ENCODE results near the gene ARHGAP10.
"Not testable (repeated sequence)": the region's sequence is repeated elsewhere in the genome, so short reads cannot be mapped to it uniquely, and the experiment has no call there.

ARHGAP10 gene

DNA sequence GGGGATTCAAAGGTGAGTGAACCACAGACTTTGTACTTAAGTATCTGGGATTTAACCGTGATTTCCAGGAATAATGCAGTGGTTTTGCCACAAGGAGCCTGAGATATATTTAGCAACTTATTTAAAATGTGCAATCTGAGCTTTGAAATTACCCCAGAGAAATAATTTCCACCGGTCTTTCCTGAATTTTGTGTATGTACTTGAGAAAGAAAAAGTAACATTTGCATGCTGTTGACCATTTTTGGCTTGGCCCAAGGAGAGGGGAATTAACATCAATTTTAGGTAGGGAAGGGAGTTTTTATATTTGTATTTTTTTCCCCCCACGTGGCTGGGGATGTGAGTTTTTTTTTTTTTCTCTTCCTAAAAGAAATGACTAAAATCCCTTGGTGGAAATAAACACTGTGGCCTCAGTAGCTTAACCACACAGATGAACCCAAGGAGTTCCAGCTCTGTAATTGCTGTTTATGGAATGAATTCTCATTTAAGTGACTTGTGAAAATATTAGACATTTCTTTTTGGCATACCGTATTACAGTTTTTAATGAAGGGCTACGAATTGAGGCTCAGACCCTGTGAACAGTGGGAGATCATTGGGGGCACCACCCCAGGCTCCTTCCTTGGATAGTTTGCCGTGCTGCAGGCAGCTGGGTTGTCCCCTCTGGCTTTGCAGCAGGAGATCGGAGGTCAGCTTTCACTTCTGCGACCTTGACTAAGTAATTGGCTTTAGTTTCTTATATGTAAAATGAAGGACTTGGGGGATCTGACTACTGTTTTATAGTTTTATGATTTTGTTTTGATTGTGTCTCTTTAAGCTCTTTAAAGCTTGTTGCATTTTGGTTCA is 116.1 kb downstream of the ARHGAP10 start:
- DNase-seq (ENCODE audit: low read depth), result no peak

DNA sequence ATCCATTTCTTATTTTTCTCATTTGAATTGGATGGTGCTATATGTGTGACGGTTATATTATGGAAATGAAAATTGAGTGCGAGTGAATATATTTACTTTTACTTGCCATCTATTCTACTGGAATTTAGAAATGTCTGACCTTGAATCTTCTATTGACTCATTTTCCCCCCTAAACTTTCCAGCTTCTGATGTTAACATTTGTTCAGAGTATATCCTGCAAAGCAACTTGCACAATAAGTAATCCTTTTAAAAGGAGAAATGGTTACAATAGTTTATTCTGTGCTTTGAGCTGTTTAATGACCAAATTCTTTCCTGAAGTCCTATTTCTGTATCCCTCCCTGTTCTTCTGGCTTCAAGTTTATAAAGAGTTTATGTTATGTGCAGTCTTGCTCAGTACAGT is 116.7 kb downstream of the ARHGAP10 start:
- DNase-seq (ENCODE audit: low read depth), result no peak

- DNase-seq (ENCODE audit: low read depth), result no peak
Observed at GRCh38 chr4:147851135-147851534, 119.2 kb downstream of the ARHGAP10 start.

- no peak for DNase-seq (ENCODE audit: low read depth)
Observed at GRCh38 chr4:147853706-147854105, 121.8 kb downstream of the ARHGAP10 start.

GRCh38 chr4:147854154-147854553 is 122.3 kb downstream of the ARHGAP10 start:
- DNase-seq (ENCODE audit: low read depth), result no peak

GRCh38 chr4:147855571-147856009 is 123.7 kb downstream of the ARHGAP10 start:
- DNase-seq (ENCODE audit: low read depth), result no peak

DNA sequence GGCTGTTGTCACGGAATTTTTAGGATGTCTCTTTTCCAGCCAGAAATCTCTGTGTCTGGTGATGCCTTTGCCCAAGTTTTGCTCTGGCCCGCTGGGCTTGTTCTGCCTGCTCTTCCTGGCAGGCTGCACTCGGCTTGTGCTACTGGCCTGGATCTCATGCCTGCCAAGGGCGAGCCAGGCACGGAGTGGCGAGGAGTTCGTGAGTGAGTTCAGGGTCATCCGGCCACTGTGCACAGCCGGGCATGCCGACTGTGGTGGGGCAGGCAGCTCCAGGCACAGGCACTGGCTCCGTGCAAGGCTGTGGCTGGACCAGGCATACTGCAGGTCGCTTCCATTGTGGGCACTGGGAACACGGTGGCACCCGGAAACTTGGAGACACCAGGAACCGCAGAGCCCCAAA is 129.1 kb downstream of the ARHGAP10 start:
- no peak for DNase-seq (ENCODE audit: low read depth)

- DNase-seq (ENCODE audit: low read depth), result no peak
Observed at GRCh38 chr4:147862043-147862692, 130.3 kb downstream of the ARHGAP10 start.

DNA sequence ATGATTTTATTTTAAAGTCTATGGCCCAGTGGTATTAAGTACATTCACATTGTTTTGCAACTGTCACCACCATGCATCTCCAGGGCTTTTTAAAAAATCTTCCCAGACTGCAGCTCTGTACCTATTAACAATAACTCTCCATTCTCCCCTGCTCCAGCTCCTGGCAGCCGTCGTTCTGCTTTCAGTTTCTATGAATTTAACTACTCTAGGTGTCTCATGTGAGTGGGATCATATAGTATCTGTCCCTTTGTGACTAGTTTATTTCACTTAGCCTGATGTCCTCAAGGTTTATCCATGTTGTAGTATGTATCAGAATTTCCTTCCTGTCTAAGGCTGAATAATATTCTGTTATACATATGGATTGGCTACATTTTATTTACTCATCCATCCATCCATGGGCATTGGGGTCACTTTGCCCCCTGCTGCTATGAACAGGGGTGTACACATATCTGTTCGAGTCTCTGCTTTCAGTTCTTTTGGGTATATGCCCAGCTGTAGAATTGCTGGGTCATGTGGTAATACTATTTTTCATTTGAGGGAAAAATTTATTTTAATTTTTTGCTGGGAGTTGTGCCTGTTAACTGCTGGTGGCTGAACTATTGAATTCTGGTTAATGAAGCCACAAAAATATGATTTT is 131.3 kb downstream of the ARHGAP10 start:
- DNase-seq (ENCODE audit: low read depth), result no peak

- DNase-seq (ENCODE audit: low read depth), result no peak
Observed at GRCh38 chr4:147863808-147864472, 132.1 kb downstream of the ARHGAP10 start.

GRCh38 chr4:147864607-147865006 is 132.7 kb downstream of the ARHGAP10 start:
- DNase-seq (ENCODE audit: low read depth), result no peak

GRCh38 chr4:147865926-147866325 is 134.0 kb downstream of the ARHGAP10 start:
- no peak for DNase-seq (ENCODE audit: low read depth)

GRCh38 chr4:147866532-147867271 is 134.8 kb downstream of the ARHGAP10 start:
- DNase-seq (ENCODE audit: low read depth), result peak; percentile 88

- DNase-seq (ENCODE audit: low read depth), result no peak
Observed at GRCh38 chr4:147874109-147874508, 142.2 kb downstream of the ARHGAP10 start.

DNA sequence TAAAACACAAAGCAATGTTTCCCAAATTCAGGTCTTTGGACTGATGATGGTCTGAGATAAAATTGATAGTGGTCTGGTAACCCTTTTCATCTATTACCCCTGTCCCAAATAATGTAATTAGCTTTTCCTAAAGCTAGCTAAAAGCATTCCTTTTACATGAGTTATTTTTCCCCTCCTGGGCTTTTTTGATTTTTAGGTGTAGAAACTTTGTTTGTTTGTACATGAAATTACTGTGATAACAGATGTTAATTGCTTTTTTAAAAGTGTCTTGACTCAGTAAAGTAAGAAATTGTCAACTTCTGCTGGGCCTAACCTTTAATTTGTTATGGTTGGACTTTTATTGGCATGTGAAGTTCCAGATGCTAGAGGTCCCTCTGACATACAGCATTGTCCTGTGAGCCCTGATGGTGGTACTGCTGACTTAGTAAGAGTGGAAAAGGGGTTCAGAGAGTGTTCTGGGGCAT is 145.5 kb downstream of the ARHGAP10 start:
- no peak for DNase-seq (ENCODE audit: low read depth)

- DNase-seq (ENCODE audit: low read depth), result no peak
Observed at GRCh38 chr4:147879676-147880075, 147.8 kb downstream of the ARHGAP10 start.

- DNase-seq (ENCODE audit: low read depth), result no peak
Observed at GRCh38 chr4:147880511-147880910, 148.6 kb downstream of the ARHGAP10 start.

DNA sequence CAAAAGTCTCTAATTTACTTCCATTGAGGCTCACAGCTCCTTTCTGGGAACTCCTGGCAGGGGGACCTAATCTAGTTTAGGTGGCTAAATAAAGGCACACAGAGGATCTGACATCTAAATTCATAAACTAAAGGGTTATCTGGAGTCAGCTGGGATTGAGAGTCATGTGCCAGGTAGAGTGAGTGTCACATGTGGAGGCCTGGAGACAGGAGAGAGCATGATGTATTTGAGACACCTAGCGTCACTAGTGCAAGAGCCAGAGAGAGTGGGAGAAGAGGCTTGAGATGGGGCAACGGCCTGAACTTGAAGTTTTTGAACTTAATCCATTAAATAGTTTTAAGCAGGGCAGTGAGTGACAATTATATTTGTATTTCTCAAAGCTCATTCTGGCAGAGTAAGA is 152.6 kb downstream of the ARHGAP10 start:
- DNase-seq (ENCODE audit: low read depth), result no peak

- not testable (repeated sequence) for DNase-seq (ENCODE audit: low read depth)
Observed at GRCh38 chr4:147885216-147885615, 153.3 kb downstream of the ARHGAP10 start.

DNA sequence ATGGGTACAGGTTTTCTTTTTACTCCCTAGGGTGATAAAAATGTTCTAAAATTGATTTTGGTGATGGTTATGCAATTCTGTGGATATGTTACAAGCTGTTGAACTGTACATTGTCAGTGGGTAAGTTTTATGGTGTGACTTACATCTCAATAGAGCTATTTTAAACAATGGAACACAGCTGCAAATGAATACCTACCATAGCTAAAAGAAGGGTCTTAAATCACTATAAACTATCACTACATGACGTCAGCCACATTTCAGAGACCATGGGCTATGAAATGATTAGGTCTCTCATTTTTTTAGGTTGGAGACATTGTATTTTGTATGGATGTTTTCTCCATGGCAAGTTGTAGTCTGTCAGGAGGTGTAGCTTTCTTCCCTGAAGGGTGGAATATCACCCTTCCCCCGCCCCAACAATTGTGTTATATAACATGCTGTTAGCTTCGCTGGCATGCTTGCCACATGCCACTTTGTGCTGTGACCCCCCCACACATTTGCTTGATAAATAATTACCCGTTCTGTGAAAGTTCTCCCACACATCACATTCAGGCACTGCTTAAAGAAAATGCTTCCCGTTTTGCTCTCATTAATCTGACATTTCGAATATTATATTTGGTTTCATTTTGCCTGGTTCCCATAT is 159.7 kb downstream of the ARHGAP10 start:
- DNase-seq (ENCODE audit: low read depth), result no peak

DNA sequence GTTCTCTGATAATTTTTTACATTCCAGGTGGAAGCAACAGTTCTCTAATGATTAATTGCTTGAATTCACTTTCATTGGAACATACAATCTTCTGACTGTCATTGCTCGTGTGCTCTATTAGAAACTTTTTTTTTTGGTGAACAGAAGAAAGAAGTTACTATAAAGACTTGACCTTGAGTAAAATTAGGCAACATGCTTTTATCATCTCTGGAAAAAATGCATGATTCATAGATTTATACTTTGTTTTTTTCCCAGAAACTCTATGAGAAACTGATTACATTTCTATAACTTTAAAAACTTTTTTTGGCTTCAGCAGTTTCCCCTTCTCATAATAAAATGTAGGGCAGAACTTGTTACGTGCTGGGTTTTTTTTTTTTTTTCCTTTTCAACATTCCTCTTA is 167.6 kb downstream of the ARHGAP10 start:
- DNase-seq (ENCODE audit: low read depth), result no peak
